Ecto neural progenitor cell (in vitro differentiated cells): ENCODE results near the gene SYNE2.
"Not testable (repeated sequence)": the region's sequence is repeated elsewhere in the genome, so short reads cannot be mapped to it uniquely, and the experiment has no call there.

Experiments used
- DNase-seq: peaks from one replicate; pipeline ENCODE4 v3.0.0-alpha.2; 2018; ENCODE audit warnings: low spot score

SYNE2 gene

GRCh38 chr14:63869940-63870752 lies 17.3 kb downstream of the SYNE2 start:
- not testable (repeated sequence) for DNase-seq

DNA sequence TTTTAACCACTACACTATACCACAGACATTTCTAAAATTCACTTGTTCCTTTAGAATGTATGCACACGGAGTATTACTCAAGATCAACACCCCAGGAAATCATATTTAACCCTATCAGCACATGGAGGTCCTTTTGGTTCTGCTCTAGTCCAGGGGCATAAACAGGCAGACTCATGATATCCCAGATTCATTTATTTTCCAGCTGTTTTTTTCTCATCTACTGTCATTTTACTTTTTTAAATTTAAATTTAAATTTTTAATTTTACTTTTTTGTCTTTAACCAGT lies 17.9 kb downstream of the SYNE2 start:
- DNase-seq = not testable (repeated sequence)

DNA sequence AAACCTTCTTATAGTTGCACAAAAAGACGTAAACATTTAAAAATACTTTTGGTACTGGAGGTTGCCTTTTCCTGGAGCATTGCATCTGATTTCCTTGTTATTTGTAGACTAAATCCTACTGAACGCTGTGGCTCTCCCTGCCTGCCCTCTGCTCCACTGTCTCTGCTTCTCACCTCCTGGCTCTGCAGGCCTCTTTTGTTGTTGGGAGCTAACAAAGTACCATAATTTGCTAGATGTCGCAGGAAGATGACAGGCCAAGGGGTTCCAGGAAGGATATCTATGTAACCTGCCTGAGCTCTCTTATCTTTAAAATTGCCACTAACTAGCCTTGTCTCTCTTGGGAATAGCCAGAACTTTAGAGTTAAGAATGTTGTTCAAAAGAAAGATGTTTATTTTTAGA lies 21.4 kb downstream of the SYNE2 start:
- DNase-seq = no peak

- DNase-seq = no peak
Measured at GRCh38 chr14:63875311-63875710, 22.5 kb downstream of the SYNE2 start.

DNA sequence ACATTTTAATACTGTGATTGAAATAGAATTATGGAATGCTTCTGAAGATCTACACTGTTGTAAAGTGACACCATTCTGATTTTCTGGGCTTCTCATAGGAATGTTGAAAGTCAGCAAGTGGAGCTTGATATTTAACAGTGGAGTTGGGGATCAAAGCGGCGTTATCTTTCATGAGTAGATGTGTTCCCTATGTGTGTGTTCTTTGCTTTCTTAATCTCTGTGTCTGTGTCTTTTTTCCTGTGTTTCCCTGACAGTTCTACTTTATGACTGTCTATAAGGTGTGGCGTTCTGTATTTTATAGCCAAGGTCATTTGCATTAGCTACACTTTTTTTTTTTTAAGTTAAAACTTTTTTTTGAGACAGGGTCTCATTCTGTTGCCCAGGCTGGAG lies 24.7 kb downstream of the SYNE2 start:
- no peak for DNase-seq

- DNase-seq = no peak
Measured at GRCh38 chr14:63878052-63878451, 25.2 kb downstream of the SYNE2 start.

DNA sequence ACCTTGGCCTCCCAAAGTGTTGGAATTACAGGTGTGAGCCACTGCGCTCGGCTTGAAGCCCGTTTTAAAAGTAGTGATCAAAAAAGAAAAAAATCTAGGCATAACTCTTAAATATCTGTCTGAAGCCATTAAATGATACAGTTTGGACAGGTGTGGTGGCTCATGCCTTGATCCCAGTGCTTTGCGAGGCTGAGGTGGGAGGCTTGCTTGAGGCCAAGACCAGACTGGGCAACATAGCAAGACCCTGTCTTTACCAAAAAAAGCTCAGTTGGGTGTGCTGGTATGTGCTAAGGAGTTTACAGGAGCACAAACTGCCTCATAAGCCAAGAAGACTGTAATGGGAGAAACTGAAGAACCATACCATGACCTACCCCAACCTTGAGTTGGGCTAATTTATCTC lies 26.0 kb downstream of the SYNE2 start:
- DNase-seq = no peak

- DNase-seq = no peak
Measured at GRCh38 chr14:63881926-63882325, 29.1 kb downstream of the SYNE2 start.

- no peak for DNase-seq
Measured at GRCh38 chr14:63887899-63888298, 35.1 kb downstream of the SYNE2 start.

GRCh38 chr14:63890553-63890952 lies 37.7 kb downstream of the SYNE2 start:
- DNase-seq = no peak

DNA sequence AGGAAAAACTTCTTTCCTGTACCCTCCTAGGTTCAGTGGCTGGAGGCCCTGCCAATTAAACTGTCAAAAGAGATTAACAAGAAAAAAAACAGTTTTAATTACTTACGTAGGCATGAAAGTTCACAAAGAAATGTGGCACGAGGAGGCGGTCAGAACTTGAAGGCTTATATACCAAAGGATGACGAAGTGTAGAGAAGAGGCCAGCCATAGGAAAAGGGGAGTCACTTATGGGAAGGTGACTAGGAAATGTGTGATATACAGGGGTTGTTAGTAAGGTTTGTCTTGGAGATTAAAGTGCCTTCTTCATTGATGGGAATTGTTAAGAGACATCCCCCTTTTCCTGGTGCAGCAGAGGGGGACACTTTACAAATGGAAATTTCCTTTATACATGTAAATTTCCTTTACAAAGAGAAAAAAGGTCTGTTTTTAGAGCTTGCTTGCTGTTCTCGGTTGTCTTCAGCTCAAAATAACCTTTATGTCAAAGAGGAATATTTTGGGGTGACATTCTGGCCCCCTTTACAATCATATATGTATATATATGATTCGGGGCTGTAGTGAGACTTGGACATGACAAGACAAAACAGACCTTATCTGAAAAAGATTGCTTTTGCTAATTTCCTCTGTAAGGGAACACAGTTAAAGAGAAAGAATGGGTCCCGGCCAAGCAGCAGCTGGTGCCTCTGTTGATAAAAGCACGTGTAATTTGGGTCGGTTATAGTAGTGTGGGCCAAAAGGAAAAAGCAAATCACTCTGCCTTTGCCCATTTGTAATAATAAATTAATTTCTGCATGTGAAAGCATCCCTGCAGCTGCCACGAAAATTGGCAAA lies 38.6 kb downstream of the SYNE2 start:
- no peak for DNase-seq

DNA sequence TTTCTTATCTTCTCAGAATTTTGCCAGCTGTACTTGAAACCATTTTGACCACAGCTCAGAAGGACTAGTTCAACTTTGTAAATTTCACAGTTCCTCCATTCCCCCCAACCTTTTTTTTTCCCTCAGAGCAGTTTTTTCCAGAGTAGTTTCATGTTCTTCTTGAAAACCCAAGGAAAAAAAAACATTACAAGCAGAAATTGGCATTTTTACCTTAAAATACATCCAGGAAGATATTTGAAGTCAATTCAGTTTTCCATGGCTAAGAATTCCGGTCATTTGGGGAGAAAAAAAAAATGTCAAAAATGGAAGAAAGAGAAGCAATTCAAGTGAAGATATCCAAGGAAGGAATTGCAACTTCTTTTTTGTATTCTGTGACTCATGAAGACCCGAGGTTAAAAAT lies 39.5 kb downstream of the SYNE2 start:
- no peak for DNase-seq

DNA sequence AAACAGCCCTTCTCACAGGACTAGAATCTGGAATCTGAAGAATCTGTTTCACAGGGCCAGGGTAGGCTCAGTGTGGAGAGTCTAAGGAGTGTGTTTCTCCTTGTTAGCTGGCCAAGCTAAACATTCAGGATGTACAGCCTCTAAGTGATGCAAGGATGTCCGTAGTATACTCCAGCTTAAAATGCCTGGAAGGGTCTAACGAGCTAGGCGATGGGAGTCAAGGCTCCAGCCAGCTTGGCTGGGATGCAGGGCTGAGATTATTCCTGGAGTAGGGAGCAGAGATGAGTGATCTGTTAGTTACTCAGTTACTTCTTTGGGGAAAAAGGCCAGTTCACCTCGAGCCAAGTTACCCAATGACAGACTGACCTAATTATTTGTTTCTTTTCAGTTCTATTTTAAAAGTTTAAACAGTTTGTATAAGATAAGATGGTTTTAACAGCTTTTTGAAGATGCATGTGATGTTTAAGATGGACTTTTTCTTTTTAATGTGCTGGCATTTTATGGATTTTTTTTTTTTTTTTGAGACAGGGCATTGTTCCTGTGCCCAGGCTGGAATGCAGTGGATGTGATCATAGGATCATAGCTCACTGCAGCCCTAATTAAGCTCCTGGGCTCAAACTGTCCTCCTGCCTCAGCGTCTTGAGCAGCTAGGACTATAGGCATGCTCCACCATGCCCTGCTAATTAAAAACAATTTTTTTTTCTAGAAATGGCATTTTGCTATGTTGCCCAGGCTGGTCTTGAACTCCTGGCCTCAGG lies 41.1 kb downstream of the SYNE2 start:
- DNase-seq = no peak

GRCh38 chr14:63895510-63895909 lies 42.7 kb downstream of the SYNE2 start:
- DNase-seq = no peak

DNA sequence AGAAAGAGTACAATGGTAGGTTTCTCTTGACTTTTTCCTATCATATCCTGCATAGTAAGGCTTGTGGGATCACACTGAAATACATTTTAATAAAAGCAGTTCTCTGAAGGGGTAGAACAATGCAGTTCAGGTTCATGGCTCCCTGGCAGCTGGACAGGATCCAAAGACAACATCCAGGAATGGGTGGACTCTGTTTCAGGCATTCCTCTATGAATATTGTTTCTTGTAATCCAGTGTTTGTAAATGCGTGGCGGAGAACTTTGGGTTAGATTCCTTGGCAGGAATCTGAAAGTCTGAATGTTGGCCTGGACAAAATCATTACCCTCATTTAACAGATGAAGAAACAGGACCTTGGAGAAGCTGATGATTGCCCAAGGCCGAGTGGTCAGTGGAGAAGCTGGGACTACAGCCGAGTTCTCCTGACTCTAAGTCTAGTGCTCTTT lies 43.5 kb downstream of the SYNE2 start:
- DNase-seq = no peak

- DNase-seq = no peak
Measured at GRCh38 chr14:63897721-63898163, 44.9 kb downstream of the SYNE2 start.

DNA sequence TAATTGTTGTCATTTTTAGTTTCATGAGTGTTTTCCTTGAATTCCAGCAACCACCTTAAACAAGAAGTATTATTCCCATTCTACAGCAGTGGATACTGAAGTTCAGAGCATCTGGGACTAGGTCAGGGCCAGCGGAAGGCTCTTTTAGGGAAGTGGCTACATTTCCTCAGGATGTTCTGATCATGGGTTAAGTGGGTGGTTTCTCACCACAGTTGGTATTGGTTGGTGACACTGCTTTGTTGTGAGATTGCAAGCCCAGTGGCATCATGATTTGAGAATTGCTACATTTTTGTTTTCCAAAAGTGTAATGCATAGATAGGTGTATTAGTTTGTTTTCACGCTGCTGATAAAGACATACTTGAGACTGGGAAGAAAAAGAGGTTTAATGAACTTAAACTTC lies 47.1 kb downstream of the SYNE2 start:
- DNase-seq = no peak

GRCh38 chr14:63901434-63902085 lies 48.8 kb downstream of the SYNE2 start:
- no peak for DNase-seq

DNA sequence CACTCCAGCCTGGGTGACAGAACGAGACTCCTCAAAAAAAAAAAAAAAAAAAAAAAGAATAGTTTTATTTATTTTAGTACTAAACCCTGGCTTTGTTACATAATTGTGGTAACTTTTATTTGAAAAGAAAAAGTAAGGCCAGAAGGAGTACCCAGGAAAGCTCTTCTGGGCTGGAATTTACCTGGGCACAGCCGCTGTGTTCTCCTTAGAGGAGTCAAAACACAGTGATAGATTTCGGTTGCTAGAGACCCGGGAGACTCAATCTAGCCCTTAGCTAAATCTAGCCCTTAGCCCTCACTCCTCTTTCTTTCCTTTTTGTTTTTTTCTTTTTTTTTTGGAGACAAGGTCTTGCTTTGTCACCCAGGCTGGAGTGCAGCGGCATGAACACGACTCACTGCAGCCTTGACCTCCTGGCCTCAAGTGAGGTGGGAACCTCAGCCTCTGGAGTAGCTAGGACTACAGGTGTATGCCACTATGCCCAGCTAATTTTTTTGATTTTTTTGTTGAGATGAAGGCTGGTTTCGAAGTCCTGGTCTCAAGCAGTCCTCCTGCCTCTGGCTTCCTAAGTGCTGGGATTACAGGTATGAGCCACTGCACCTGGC lies 49.7 kb downstream of the SYNE2 start:
- no peak for DNase-seq

DNA sequence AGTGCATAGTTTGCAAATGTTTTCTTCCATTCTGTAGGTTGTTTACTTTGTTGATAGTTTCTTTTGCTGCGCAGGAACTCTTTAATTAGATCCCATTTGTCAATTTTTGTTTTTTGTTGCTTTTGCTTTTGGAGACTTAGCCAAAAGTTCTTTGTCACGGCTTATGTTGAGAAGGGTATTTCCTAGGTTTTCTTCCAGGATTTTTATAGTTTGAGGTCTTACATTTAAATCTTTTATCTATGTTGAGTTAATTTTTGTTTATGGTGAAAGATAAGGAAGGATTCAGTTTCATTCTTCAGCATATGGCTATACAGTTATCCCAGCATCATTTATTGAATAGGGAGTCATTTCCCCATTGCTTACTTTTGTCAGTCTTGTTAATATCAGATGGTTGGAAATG lies 51.9 kb downstream of the SYNE2 start:
- no peak for DNase-seq

DNA sequence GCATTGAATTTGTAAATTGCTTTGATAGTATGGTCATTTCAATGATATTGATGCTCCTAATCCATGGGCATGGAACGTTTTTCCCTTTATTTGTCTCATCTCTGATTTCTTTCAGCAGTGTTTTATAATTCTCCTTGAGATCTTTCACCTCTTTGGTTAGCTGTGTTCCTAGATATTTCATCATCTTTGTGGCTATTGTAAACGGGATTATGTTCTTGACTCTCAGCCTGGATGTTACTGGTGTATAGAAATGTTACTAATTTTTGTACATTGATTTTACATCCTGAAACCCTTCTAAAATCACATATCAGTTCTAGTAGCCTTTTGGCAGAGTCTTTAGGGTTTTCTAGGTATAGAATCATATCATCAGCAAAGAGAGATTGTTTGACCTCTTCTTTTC lies 52.6 kb downstream of the SYNE2 start:
- DNase-seq = no peak
